Psoas muscle (tissue), 8 donors: ENCODE data around the gene FAM193A. TPM values are rescaled to one million over a fixed set of nuclear protein-coding genes. Genes with fewer than 3 reads are reported as not detected.

Experiments used
- ATAC-seq, 4 donors: fragments of 200-7000 bp; cut with Tn5 transposase; one replicate each; pipeline ENCODE4 v1.9.1; 2020; ENCODE audit warnings: moderate library complexity in 3 of 4, mild to moderate bottlenecking in 2 of 4
- DNase-seq, 2 donors: peaks; one replicate each; pipeline ENCODE4 v3.0.0-alpha.2; 2020
- H3K27ac ChIP-seq: fragments of 200-600 bp; one replicate; pipeline ENCODE4 v1.8.0; 2022
- H3K27me3 ChIP-seq, 3 donors: fragments of 200-600 bp in 1 of 3; one replicate each; pipeline versions ENCODE4 v1.6.1 to v1.8.0; 2013 to 2022; ENCODE audit warnings: low read length in 2 of 3, mild to moderate bottlenecking in 2 of 3, moderate library complexity in 1 of 3; ENCODE audit not compliant: insufficient read depth in 3 of 3
- H3K36me3 ChIP-seq, 2 donors: fragments of 200-600 bp in 1 of 2; one replicate each; pipeline versions ENCODE4 v1.6.1 to v1.8.0; 2013 to 2022; ENCODE audit warnings: low read depth in 1 of 2, mild to moderate bottlenecking in 1 of 2, moderate library complexity in 1 of 2; ENCODE audit not compliant: insufficient read depth in 1 of 2
- H3K4me1 ChIP-seq: fragments of 200-600 bp; one replicate; pipeline ENCODE4 v1.8.0; 2022
- H3K4me3 ChIP-seq: fragments of 200-600 bp; one replicate; pipeline ENCODE4 v1.8.0; 2022; ENCODE audit warnings: mild to moderate bottlenecking
- H3K9me3 ChIP-seq: fragments of 200-600 bp; one replicate; pipeline ENCODE4 v1.8.0; 2022
- WGBS, 3 donors: extraction: QIAGEN DNeasy Blood & Tissue Kit; methylation state at CpG; one replicate each; pipeline versions ENCODE4 v1.1.6 to v1.1.7; 2013; 5-methylcytosine and 5-hydroxymethylcytosine counted together
- intact Hi-C, 2 donors: fragments of 100-400 bp; cut with DNase I; formaldehyde crosslinking; loops; one replicate each; pipeline versions ENCODE4 v1.11.0 to v1.14.2; 2022
- polyA plus RNA-seq, 3 donors: library from polyadenylated mRNA; stranded (reverse); fragments of 200-250 nt; gene quantifications; one replicate each; pipeline ENCODE4 v1.2.3, GENCODE V29; 2013
- total RNA-seq, 4 donors: library from RNA; stranded (reverse); fragmentation: NEBNext Ultra II Directional in 2 of 4; extraction: Animal tissue kit (Norgen Biotek cat#: 25700) in 2 of 4; gene quantifications; one replicate each; pipeline versions ENCODE4 v1.2.1 to v1.2.4, GENCODE V29; 2021 to 2023
- TF ChIP-seq, protein P1 (sequence below): fragments of 200-600 bp; IDR thresholded peaks from one replicate; pipeline ENCODE4 v1.8.0; 2022; ENCODE audit warnings: antibody characterized with exemption
- donor health status: healthy with polysubstance abuse.
- donor health status: DM: no; HTN: no; CAD: no; lungs with moderate emphysema.
- donor health status: Bipolar disorder and iron deficiency.
- donor health status: healthy.
- donor health status: DM: yes; HTN: yes; CAD: no.
- donor health status: DM: no; HTN: no; CAD: no.
- donor health status: DM: no; HTN: no; CAD: no.
- donor health status: DM: yes; HTN: yes; CAD: no.

Gene FAM193A
- total and polyA plus RNA-seq, 7 donors: 7.5 to 20.0 (median 14.6) TPM

DNA sequence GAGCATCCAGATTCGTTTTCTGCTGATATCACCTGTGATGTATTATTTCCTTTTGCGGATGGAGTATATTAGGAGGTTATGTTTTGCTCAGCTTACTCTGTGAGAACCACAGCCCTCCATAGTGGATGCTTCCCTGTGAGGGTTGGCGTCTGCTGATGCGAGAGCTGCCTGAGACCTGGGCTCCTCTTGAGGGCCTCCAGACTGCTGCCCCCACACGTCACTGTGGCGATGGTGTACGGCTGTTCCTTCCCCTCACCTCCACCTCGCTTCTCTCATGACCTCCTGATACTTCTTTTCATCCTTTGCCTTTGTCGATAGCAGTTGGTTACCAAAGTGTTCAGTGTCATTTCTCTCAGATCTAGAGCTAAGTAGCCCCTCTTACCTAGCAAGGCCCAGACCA, 148.0 kb downstream of the FAM193A start:
- no peaks in the 10 kb centered on the region for H3K27me3 ChIP-seq
- H3K36me3 ChIP-seq: peaks cover 3 to 53% of the 10 kb centered on the region in 2 donors
- H3K27ac ChIP-seq: no peak overlapping the region
- intact Hi-C loops: no loop called here
- no peak for DNase-seq
- H3K9me3 ChIP-seq: no peaks in the 10 kb centered on the region
- H3K4me1 ChIP-seq: no peaks in the 10 kb centered on the region
- 96 to 98% (median 97%) methylated on average over 9 of the region's 9 CpGs for WGBS, 3 donors
- TF ChIP-seq, protein P1, sequence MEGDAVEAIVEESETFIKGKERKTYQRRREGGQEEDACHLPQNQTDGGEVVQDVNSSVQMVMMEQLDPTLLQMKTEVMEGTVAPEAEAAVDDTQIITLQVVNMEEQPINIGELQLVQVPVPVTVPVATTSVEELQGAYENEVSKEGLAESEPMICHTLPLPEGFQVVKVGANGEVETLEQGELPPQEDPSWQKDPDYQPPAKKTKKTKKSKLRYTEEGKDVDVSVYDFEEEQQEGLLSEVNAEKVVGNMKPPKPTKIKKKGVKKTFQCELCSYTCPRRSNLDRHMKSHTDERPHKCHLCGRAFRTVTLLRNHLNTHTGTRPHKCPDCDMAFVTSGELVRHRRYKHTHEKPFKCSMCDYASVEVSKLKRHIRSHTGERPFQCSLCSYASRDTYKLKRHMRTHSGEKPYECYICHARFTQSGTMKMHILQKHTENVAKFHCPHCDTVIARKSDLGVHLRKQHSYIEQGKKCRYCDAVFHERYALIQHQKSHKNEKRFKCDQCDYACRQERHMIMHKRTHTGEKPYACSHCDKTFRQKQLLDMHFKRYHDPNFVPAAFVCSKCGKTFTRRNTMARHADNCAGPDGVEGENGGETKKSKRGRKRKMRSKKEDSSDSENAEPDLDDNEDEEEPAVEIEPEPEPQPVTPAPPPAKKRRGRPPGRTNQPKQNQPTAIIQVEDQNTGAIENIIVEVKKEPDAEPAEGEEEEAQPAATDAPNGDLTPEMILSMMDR: no peak
- ATAC-seq: no peak
- no peak overlapping the region for H3K4me3 ChIP-seq

DNA sequence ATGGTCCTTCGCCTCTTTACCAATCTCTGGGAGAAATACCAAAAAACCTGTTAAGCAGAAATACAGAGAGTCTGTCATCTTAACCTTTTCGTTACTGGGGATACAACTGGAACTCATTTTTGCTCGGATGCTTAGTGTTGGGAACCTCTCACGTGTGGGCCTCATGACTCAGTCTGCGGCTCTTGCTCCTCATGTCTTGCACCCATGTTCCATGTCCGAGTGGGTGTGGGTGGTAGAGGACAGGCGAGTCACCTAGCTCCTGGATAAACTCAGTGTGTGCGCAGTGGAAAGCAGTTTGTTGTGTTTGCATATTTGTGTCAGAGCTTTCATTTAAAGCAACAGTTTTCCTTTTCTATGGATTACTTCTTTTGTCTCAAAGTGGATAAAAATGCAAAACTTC, 149.1 kb downstream of the FAM193A start:
- TF ChIP-seq, protein P1: no peak
- no peak overlapping the region for H3K27ac ChIP-seq
- no peak overlapping the region for H3K4me3 ChIP-seq
- no peaks in the 10 kb centered on the region for H3K27me3 ChIP-seq
- H3K36me3 ChIP-seq: peaks cover 3 to 64% of the 10 kb centered on the region in 2 donors
- ATAC-seq (no peak), DNase-seq (no peak)
- WGBS, 3 donors: 96 to 99% (median 97%) methylated on average over 8 of the region's 8 CpGs
- intact Hi-C loops: no loop called here
- no peaks in the 10 kb centered on the region for H3K9me3 ChIP-seq
- no peaks in the 10 kb centered on the region for H3K4me1 ChIP-seq

DNA sequence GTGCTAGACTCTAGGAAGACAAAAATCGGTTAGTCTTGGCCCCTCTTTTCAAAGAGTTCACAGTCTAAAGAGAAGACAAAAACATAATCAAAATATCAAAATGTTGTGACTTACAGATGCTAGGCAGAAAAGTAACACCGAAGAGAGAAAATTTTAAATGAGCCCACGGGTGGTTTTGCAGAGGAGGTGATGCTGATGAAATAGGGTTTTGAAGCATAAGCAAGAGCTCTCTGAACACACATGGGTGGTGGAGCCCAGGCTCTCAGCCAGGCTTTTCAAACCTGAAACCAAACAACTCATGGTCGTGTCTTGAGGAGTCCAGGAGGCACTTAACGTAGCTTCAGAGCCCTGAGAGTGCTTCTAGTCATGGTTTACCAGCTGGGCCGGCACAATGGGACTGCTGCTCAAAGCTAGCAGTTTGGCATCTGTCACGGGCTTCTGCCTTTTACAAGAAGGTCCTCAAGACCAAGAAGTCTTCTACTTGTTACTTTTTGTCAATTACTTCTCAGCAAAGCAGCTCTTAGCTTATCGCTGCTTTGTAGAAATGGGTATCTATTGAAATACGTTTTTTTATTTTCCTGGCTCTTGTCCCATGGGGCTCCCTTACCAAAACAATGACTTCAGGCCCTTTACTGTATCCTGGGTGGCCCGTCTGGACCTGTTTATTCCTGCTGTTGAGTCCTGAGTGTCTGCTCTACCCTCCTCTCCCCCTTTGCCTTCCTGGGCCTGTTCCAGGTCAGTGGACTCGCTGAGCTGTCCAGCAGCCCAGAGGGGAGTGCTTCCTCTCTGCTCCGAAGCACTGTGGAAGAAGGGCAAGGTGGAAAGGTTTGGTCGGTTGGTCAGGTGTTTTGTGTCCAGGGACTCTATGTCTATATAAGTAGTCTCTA, 150.2 kb downstream of the FAM193A start:
- DNase-seq (no peak), ATAC-seq (no peak)
- no peak overlapping the region for H3K4me3 ChIP-seq
- 88 to 90% (median 89%) methylated on average over 13 of the region's 13 CpGs for WGBS, 3 donors
- no peaks in the 10 kb centered on the region for H3K27me3 ChIP-seq
- peaks cover 3 to 74% of the 10 kb centered on the region in 2 donors for H3K36me3 ChIP-seq
- no peaks in the 10 kb centered on the region for H3K9me3 ChIP-seq
- H3K4me1 ChIP-seq: no peaks in the 10 kb centered on the region
- intact Hi-C loops: loop anchor here in 1 of 2 donors (1.0 kb wide), 1 partner anchor 14 kb away; no protein-coding TSS in a partner anchor
- H3K27ac ChIP-seq: no peak overlapping the region
- TF ChIP-seq, protein P1: no peak

DNA sequence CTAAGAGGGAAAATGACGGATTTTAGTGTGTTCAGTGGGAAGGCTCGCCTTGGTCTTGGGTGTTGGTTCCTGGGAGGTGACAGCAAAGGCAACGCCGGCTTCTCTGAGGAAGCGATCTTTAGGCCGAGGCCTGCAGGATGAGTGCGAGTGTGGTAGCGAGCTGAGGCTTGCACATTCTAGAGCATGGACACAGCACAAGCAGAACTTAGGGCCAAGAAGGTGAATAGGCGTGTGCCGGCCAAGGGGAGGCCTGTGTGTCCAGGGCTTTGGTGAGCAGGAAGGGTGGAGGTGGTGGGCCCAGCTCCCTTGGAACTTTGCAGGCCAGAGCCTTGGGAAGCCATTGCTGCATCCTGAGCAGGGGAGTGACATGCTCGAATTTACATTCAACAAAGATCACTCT, 151.8 kb downstream of the FAM193A start:
- TF ChIP-seq, protein P1: no peak
- WGBS, 3 donors: 94 to 96% (median 95%) methylated on average over 11 of the region's 11 CpGs

More for the DNA sequence above, 151.8 kb downstream of the FAM193A start:
- H3K9me3 ChIP-seq: no peaks in the 10 kb centered on the region
- H3K36me3 ChIP-seq: peaks cover 3 to 90% of the 10 kb centered on the region in 2 donors
- intact Hi-C loops: no loop called here
- H3K27me3 ChIP-seq: no peaks in the 10 kb centered on the region
- DNase-seq (no peak), ATAC-seq (no peak)
- no peak overlapping the region for H3K27ac ChIP-seq
- no peaks in the 10 kb centered on the region for H3K4me1 ChIP-seq
- H3K4me3 ChIP-seq: no peak overlapping the region
